H1 (cell line): Measurements from ENCODE around the gene TNFSF12. TPM values are rescaled to one million over a fixed set of nuclear protein-coding genes. Genes with fewer than 3 reads are reported as not detected.

Experiments used
- CTCF ChIA-PET: fragments of 300-600 bp; sonication (Branson Sonifier 250); formaldehyde crosslinking; loops from one replicate; lab custom pipeline; 2021; ENCODE audit not compliant: partially characterized antibody; lab: Charles Lee
- POLR2A ChIA-PET: fragments of 300-600 bp; sonication (Branson Sonifier 250); formaldehyde crosslinking; loops from one replicate; lab custom pipeline; 2021; ENCODE audit warnings: inconsistent platforms; ENCODE audit not compliant: partially characterized antibody; lab: Charles Lee
- DNase-seq, 2 experiments: peaks; one replicate each; pipeline versions ENCODE4 v3.0.0 to v3.0.0-alpha.2; 2010 to 2022; ENCODE audit warnings: low spot score in 2 of 2, low read depth in 1 of 2, mixed read lengths in 1 of 2
- FAIRE-seq: peaks from 2 replicates; lab custom pipeline; 2011; peaks lifted over from hg19 to GRCh38; lab: Jason Lieb, UNC
- H2AFZ ChIP-seq: 2 replicates; pipeline ENCODE4 v1.8.1; 2012; ENCODE audit warnings: low read length, inconsistent platforms
- H2AK5ac ChIP-seq: 2 replicates; pipeline ENCODE4 v1.6.1; 2013; ENCODE audit warnings: low read depth, low read length
- H2BK120ac ChIP-seq: replicated peaks from 2 replicates; pipeline ENCODE3; 2013; ENCODE audit warnings: low read depth, low read length, inconsistent platforms
- H2BK12ac ChIP-seq: 2 replicates; pipeline ENCODE4 v1.6.1; 2013; ENCODE audit warnings: low read depth, low read length
- H2BK15ac ChIP-seq: 2 replicates; pipeline ENCODE4 v1.6.1; 2013; ENCODE audit warnings: low read length
- H2BK20ac ChIP-seq: 2 replicates; pipeline ENCODE4 v1.6.1; 2013; ENCODE audit warnings: low read length
- H2BK5ac ChIP-seq: 2 replicates; pipeline ENCODE4 v1.6.1; 2013; ENCODE audit warnings: low read depth, low read length
- H3K14ac ChIP-seq: 2 replicates; pipeline ENCODE4 v1.6.1; 2013; ENCODE audit warnings: inconsistent platforms; ENCODE audit not compliant: insufficient read length
- H3K18ac ChIP-seq: 2 replicates; pipeline ENCODE4 v1.6.1; 2013; ENCODE audit warnings: low read length; ENCODE audit errors: extremely low read depth
- H3K23ac ChIP-seq: 2 replicates; pipeline ENCODE4 v1.6.1; 2013; ENCODE audit warnings: inconsistent platforms; ENCODE audit not compliant: insufficient read length
- H3K23me2 ChIP-seq: 2 replicates; pipeline ENCODE4 v1.6.1; 2013; ENCODE audit warnings: low read depth, low read length
- H3K27ac ChIP-seq: 2 replicates; pipeline ENCODE4 v1.6.1; 2011; ENCODE audit warnings: low read depth, low read length, inconsistent platforms
- H3K27me3 ChIP-seq, 4 experiments: replicated peaks in 1 of 4; 1 replicate in 1 of 4; 2 replicates in 3 of 4; pipeline versions ENCODE4 v1.6.1 to v1.8.1; 2011 to 2013; ENCODE audit warnings: low read length in 3 of 4, mild to moderate bottlenecking in 3 of 4, inconsistent platforms in 2 of 4, mixed read lengths in 2 of 4, moderate library complexity in 1 of 4; ENCODE audit not compliant: control insufficient read depth in 3 of 4, insufficient read depth in 3 of 4; ENCODE audit errors: extremely low read depth in 1 of 4
- H3K36me3 ChIP-seq, 4 experiments: 2 replicates each; pipeline versions ENCODE4 v1.6.1 to v1.8.1; 2011 to 2013; ENCODE audit warnings: mild to moderate bottlenecking in 4 of 4, low read length in 3 of 4, moderate library complexity in 2 of 4, control low read depth in 1 of 4, inconsistent platforms in 1 of 4; ENCODE audit not compliant: insufficient read depth in 4 of 4, control insufficient read depth in 2 of 4
- H3K4ac ChIP-seq: replicated peaks from 2 replicates; pipeline ENCODE3; 2013; ENCODE audit warnings: low read length, low read depth, mixed read lengths, inconsistent platforms; ENCODE audit not compliant: insufficient read length
- H3K4me1 ChIP-seq, 4 experiments: replicated peaks in 1 of 4; 1 replicate in 1 of 4; 2 replicates in 3 of 4; pipeline versions ENCODE4 v1.6.1 to v1.8.1; 2011 to 2013; ENCODE audit warnings: low read length in 3 of 4, inconsistent platforms in 2 of 4, mixed read lengths in 1 of 4; ENCODE audit not compliant: insufficient read depth in 4 of 4, control insufficient read depth in 3 of 4
- H3K4me2 ChIP-seq, 2 experiments: 2 replicates each; pipeline versions ENCODE4 v1.6.1 to v1.8.1; 2011 to 2013; ENCODE audit warnings: low read depth in 2 of 2, low read length in 2 of 2, control low read depth in 1 of 2, inconsistent platforms in 1 of 2, mild to moderate bottlenecking in 1 of 2; ENCODE audit not compliant: insufficient read depth in 1 of 2
- H3K4me3 ChIP-seq, 4 experiments: fragments of 200-600, 300-600 bp in 1 of 4; sonication (generic), shearing (Covaris generic), sonication (Bioruptor Twin) in 1 of 4; 2 replicates each; pipeline versions ENCODE4 v1.5.1 to v1.8.1; 2011 to 2016; ENCODE audit warnings: low read length in 4 of 4, low read depth in 3 of 4, control low read depth in 2 of 4, inconsistent platforms in 2 of 4, mild to moderate bottlenecking in 2 of 4, mixed read lengths in 1 of 4, moderate library complexity in 1 of 4; ENCODE audit not compliant: insufficient read depth in 2 of 4; ENCODE audit errors: extremely low read depth in 1 of 4
- H3K56ac ChIP-seq: replicated peaks from 2 replicates; pipeline ENCODE3; 2013; ENCODE audit warnings: low read depth, mild to moderate bottlenecking, mixed read lengths, low read length, inconsistent platforms; ENCODE audit not compliant: insufficient read length
- H3K79me1 ChIP-seq: 2 replicates; pipeline ENCODE4 v1.6.1; 2013; ENCODE audit warnings: low read depth, low read length, control low read depth
- H3K79me2 ChIP-seq, 2 experiments: 2 replicates each; pipeline versions ENCODE4 v1.6.1 to v1.8.1; 2012 to 2013; ENCODE audit warnings: low read length in 2 of 2, mild to moderate bottlenecking in 2 of 2, inconsistent platforms in 1 of 2; ENCODE audit not compliant: insufficient read depth in 2 of 2, control insufficient read depth in 1 of 2
- H3K9ac ChIP-seq, 4 experiments: replicated peaks in 1 of 4; 1 replicate in 1 of 4; 2 replicates in 3 of 4; pipeline versions ENCODE4 v1.6.1 to v1.8.1; 2011 to 2013; ENCODE audit warnings: low read depth in 3 of 4, low read length in 3 of 4, control low read depth in 2 of 4, mild to moderate bottlenecking in 2 of 4, moderate library complexity in 2 of 4, inconsistent platforms in 1 of 4; ENCODE audit errors: extremely low read depth in 1 of 4
- H3K9me3 ChIP-seq, 2 experiments: 2 replicates each; pipeline versions ENCODE4 v1.6.1 to v1.8.1; 2012 to 2013; ENCODE audit warnings: mild to moderate bottlenecking in 2 of 2, moderate library complexity in 2 of 2, control low read depth in 1 of 2, inconsistent platforms in 1 of 2, low read depth in 1 of 2, low read length in 1 of 2, mixed read lengths in 1 of 2; ENCODE audit not compliant: insufficient read depth in 2 of 2
- H4K20me1 ChIP-seq, 2 experiments: replicated peaks in 1 of 2; 2 replicates each; pipeline versions ENCODE3 to v1.8.1; 2011 to 2013; ENCODE audit warnings: inconsistent platforms in 2 of 2, low read length in 2 of 2, mild to moderate bottlenecking in 1 of 2; ENCODE audit not compliant: insufficient read depth in 2 of 2, control insufficient read depth in 1 of 2
- H4K5ac ChIP-seq: 2 replicates; pipeline ENCODE4 v1.6.1; 2013; ENCODE audit warnings: low read length, low read depth, mixed read lengths, inconsistent platforms; ENCODE audit not compliant: insufficient read length
- H4K8ac ChIP-seq: 2 replicates; pipeline ENCODE4 v1.8.0; 2013; ENCODE audit warnings: mild to moderate bottlenecking, moderate library complexity, low read length, inconsistent platforms; ENCODE audit not compliant: insufficient read depth; ENCODE audit errors: extremely low read depth
- H4K91ac ChIP-seq: replicated peaks from 2 replicates; pipeline ENCODE3; 2013; ENCODE audit warnings: low read length, mixed read lengths, inconsistent platforms; ENCODE audit not compliant: insufficient read length
- BACH1 ChIP-seq: IDR thresholded peaks from 2 replicates; pipeline ENCODE4 v1.6.1; 2012; ENCODE audit warnings: low read length, improper control_type of control experiment
- CBX8 ChIP-seq: fragments of 300-800, 300-1000 bp; sonication (generic); IDR thresholded peaks from 2 replicates; pipeline ENCODE4 v1.7.1; 2016; ENCODE audit warnings: low read depth, low read length, borderline replicate concordance
- CHD1 ChIP-seq: IDR thresholded peaks from 2 replicates; pipeline ENCODE4 v1.6.1; 2012; ENCODE audit warnings: low read depth, low read length, improper control_type of control experiment
- EZH2 ChIP-seq: fragments of 200-600 bp; sonication (generic); IDR thresholded peaks from 2 replicates; pipeline ENCODE4 v1.7.1; 2012; ENCODE audit warnings: low read depth, mild to moderate bottlenecking, moderate library complexity, low read length, inconsistent platforms; ENCODE audit not compliant: severe bottlenecking
- GABPA ChIP-seq: IDR thresholded peaks from 2 replicates; pipeline ENCODE4 v1.6.1; 2011; ENCODE audit warnings: mild to moderate bottlenecking, low read length, moderate library complexity, borderline replicate concordance; ENCODE audit not compliant: insufficient read depth
- GTF2F1 ChIP-seq: IDR thresholded peaks from 2 replicates; pipeline ENCODE4 v1.6.1; 2012; ENCODE audit warnings: low read depth, low read length, improper control_type of control experiment, borderline replicate concordance
- KDM4A ChIP-seq: IDR thresholded peaks from one replicate; pipeline ENCODE4 v1.7.1; 2012; ENCODE audit warnings: low read depth, mild to moderate bottlenecking, moderate library complexity, low read length, inconsistent platforms; ENCODE audit not compliant: severe bottlenecking
- POLR2A ChIP-seq, 2 experiments: IDR thresholded peaks; 1 replicate in 1 of 2; 2 replicates in 1 of 2; pipeline ENCODE4 v1.6.1; 2011; ENCODE audit warnings: low read depth in 2 of 2, low read length in 2 of 2, mild to moderate bottlenecking in 2 of 2; ENCODE audit errors: control extremely low read depth in 1 of 2
- POLR2AphosphoS5 ChIP-seq: IDR thresholded peaks from 2 replicates; pipeline ENCODE4 v1.6.1; 2011; ENCODE audit warnings: low read depth, low read length
- POU5F1 ChIP-seq: IDR thresholded peaks from 2 replicates; pipeline ENCODE4 v1.6.1; 2011; ENCODE audit warnings: low read depth, mild to moderate bottlenecking, low read length, moderate library complexity
- SIN3A ChIP-seq, 2 experiments: IDR thresholded peaks in 1 of 2; conservative IDR thresholded peaks in 1 of 2; 2 replicates each; pipeline ENCODE4 v1.6.1; 2011 to 2012; ENCODE audit warnings: low read length in 2 of 2, improper control_type of control experiment in 1 of 2, low read depth in 1 of 2, mild to moderate bottlenecking in 1 of 2
- WGBS, 2 experiments: shearing (Covaris generic) in 1 of 2; methylation state at CpG; one replicate each; pipeline versions ENCODE4 v1.1.6 to v1.1.7; 2013 to 2015; ENCODE audit warnings: low lambda C conversion rate in 2 of 2, mixed read lengths in 2 of 2, inconsistent platforms in 1 of 2, low coverage in 1 of 2, missing lambda C conversion rate in 1 of 2; ENCODE audit not compliant: insufficient replicate concordance in 2 of 2, insufficient coverage in 1 of 2, insufficient read length in 1 of 2; ENCODE audit errors: extremely low coverage in 1 of 2, missing lambda C conversion rate in 1 of 2; 5-methylcytosine and 5-hydroxymethylcytosine counted together
- polyA plus RNA-seq, 7 experiments: library from polyadenylated mRNA; depleted of rRNA in 3 of 7; stranded (reverse) in 5 of 7; unstranded in 2 of 7; fragments of >200 nt in 5 of 7; fragments of 200-250 nt in 2 of 7; gene quantifications; 1 replicate in 5 of 7; 2 replicates in 1 of 7; 4 replicates in 1 of 7; pipeline versions ENCODE4 v1.2.1 to v1.2.3, GENCODE V29; 2011 to 2013; ENCODE audit warnings: missing spikeins in 2 of 7, mixed read lengths in 2 of 7
- total RNA-seq: library from RNA; stranded (reverse); fragmentation: NEBNext Ultra II Directional; extraction: Animal tissue kit (Norgen Biotek cat#: 25700); gene quantifications from 2 replicates; pipeline ENCODE4 v1.2.1, GENCODE V29; 2021

Gene TNFSF12
- total and polyA plus RNA-seq, 2 of the 8 experiments (the other 6 are each of a cell fraction or from before 2014, with no cell fraction given): 7.2 to 9.6 TPM

GRCh38 chr17:7589204-7589868 lies 40.5 kb downstream of the TNFSF12 start:
- Histone ChIP-seq H3K23ac (no peak overlapping the region), H4K5ac (peak overlapping the region; percentile 45), H3K14ac (no peak overlapping the region), H3K79me1 (no peaks in the 10 kb centered on the region; the same call in none of the 2 replicates), H2BK12ac (no peak overlapping the region), H3K4me2 (peak overlapping the region; percentile 71 to 85), H3K4me3 (peak overlapping the region; percentile 59 to 73 (median 69)), H3K18ac (peak overlapping the region; percentile 71), H4K91ac (peak overlapping the region; percentile 3), H4K20me1 (peaks cover 0 to 2% of the 10 kb centered on the region in 2 experiments), H2AK5ac (no peak overlapping the region), H3K4me1 (peaks cover 6 to 23% (median 18%) of the 10 kb centered on the region in 4 experiments), H3K56ac (no peak overlapping the region), H3K9ac (peak overlapping the region in 3 of 4 experiments; percentile 34 to 63 (median 40); a peak in 6 of 7 replicates), H2BK5ac (peak overlapping the region; percentile 63), H3K27me3 (no peaks in the 10 kb centered on the region), H3K79me2 (no peaks in the 10 kb centered on the region), H2BK20ac (no peak overlapping the region), H4K8ac (peak overlapping the region; percentile 41), H3K27ac (no peak overlapping the region), H2BK15ac (no peak overlapping the region), H2AFZ (no peak overlapping the region), H3K9me3 (no peaks in the 10 kb centered on the region), H3K4ac (no peak overlapping the region), H3K23me2 (peaks cover 17% of the 10 kb centered on the region; the same call in 1 of the 2 replicates), H3K36me3 (peaks cover 12 to 39% (median 24%) of the 10 kb centered on the region in 4 experiments; a peak in 7 of 8 replicates), H2BK120ac (no peak overlapping the region)
- ChIA-PET CTCF (interaction anchor here (0.6 to 2.8 kb wide), 40 partner anchors 9 to 416 kb away, joined by 3 to 24 read pairs (median 4); partner anchors contain the start of genes ACAP1, CD68, FXR2 and PLSCR3), POLR2A (interaction anchor here (0.5 to 28.5 kb wide), 38 partner anchors 9 to 353 kb away, joined by 3 to 1144 read pairs (median 4); partner anchors contain the start of genes ATP1B2, CD68, DNAH2 and EFNB3)
- peak in 1 of 2 experiments; percentile 91 for DNase-seq
- 12% methylated on average over 56 of the region's 56 CpGs; no CpG with 5 or more reads in 1 of the 2 experiments for WGBS, 2 experiments
- FAIRE-seq: no peak
- TF ChIP-seq CHD1 (no peak), GTF2F1 (no peak), GABPA (peak; percentile 74; the same call in 1 of the 2 replicates), EZH2 (no peak), BACH1 (peak; percentile 32; the same call in 1 of the 2 replicates), POU5F1 (no peak), CBX8 (no peak), SIN3A (conservative IDR thresholded peaks at IDR 0.05 in 1 of 2, IDR thresholded peaks at IDR 0.05 in 1 of 2; ENCODE audit: low read depth in 1 of 2, low read length in 2 of 2) (peak in 1 of 2 experiments; percentile 64; a peak in 2 of 4 replicates), POLR2AphosphoS5 (peak; percentile 50; the same call in 1 of the 2 replicates), POLR2A (IDR thresholded peaks at IDR 0.05; ENCODE audit: control extremely low read depth in 1 of 2, low read depth in 2 of 2, low read length in 2 of 2) (peak in 1 of 2 experiments; percentile 59; a peak in 2 of 3 replicates), KDM4A (peak; percentile 32)
